ENCODE results near the gene DNAL4. TPM values are rescaled to one million over a fixed set of nuclear protein-coding genes. Genes with fewer than 3 reads are reported as not detected.

The DNAL4 gene
- total RNA-seq, 4 donors from 2014 or later = 6.7 to 12.8 (median 9.4) TPM

GRCh38 chr22:38750638-38751037 is 43.3 kb downstream of the DNAL4 start:
- DNase-seq (ENCODE audit: low spot score) (no peak), ATAC-seq (ENCODE audit: low FRiP score) (no peak)
- no peak for TF ChIP-seq CTCF (IDR thresholded peaks at IDR 0.05)

GRCh38 chr22:38750104-38750503 is 43.8 kb downstream of the DNAL4 start:
- DNase-seq (ENCODE audit: low spot score) (no peak), ATAC-seq (ENCODE audit: low FRiP score) (no peak)
- TF ChIP-seq CTCF (IDR thresholded peaks at IDR 0.05) = no peak

- DNase-seq (ENCODE audit: low spot score) (no peak), ATAC-seq (ENCODE audit: low FRiP score) (no peak)
- no peak for TF ChIP-seq CTCF (IDR thresholded peaks at IDR 0.05)
Measured at GRCh38 chr22:38748487-38749136, 45.3 kb downstream of the DNAL4 start.

GRCh38 chr22:38745676-38746460 is 48.1 kb downstream of the DNAL4 start:
- DNase-seq (ENCODE audit: low spot score) (no peak), ATAC-seq (ENCODE audit: low FRiP score) (no peak)
- no peak for TF ChIP-seq CTCF (IDR thresholded peaks at IDR 0.05)

GRCh38 chr22:38744981-38745380 is 49.0 kb downstream of the DNAL4 start:
- no peak for ATAC-seq (ENCODE audit: low FRiP score)
- TF ChIP-seq CTCF (IDR thresholded peaks at IDR 0.05) = no peak
- DNase-seq (ENCODE audit: low spot score) = no peak

GRCh38 chr22:38742176-38742942 is 51.6 kb downstream of the DNAL4 start:
- ATAC-seq (ENCODE audit: low FRiP score) (no peak), DNase-seq (ENCODE audit: low spot score) (no peak)
- TF ChIP-seq CTCF (IDR thresholded peaks at IDR 0.05) = no peak
